Loucy (cell line): ENCODE measurements around the gene PCBP2.

Source experiments
- CTCF ChIP-seq: fragments of 200-600 bp; sonication (generic); conservative IDR thresholded peaks from 2 replicates; pipeline ENCODE4 v1.5.1; 2014; ENCODE audit warnings: mild to moderate bottlenecking, antibody characterized with exemption, low read length
- EZH2phosphoT487 ChIP-seq: fragments of 200-600 bp; IDR thresholded peaks from 2 replicates; pipeline ENCODE4 v1.6.1; 2018; ENCODE audit warnings: antibody characterized with exemption, mild to moderate bottlenecking, moderate library complexity, borderline replicate concordance

GRCh38 chr12:53496752-53497032 lies 44.8 kb downstream of the PCBP2 start:
- no peak for TF ChIP-seq CTCF
- TF ChIP-seq EZH2phosphoT487, result no peak
